RWPE2 (cell line): ENCODE data around the gene PLOD3.

ENCODE experiments used
- ATAC-seq: fragments of 200-7000 bp; cut with Tn5 transposase; 3 replicates; pipeline ENCODE4 v1.9.1; 2021; ENCODE audit warnings: low read depth
- DNase-seq: peaks from one replicate; pipeline ENCODE4 v3.0.0-alpha.2; 2020; ENCODE audit warnings: low spot score
- H3K27ac ChIP-seq: fragments of 450-650 bp; 2 replicates; pipeline ENCODE4 v1.5.1; 2017; ENCODE audit warnings: mild to moderate bottlenecking; ENCODE audit not compliant: poor library complexity, severe bottlenecking
- H3K27me3 ChIP-seq: fragments of 250-450 bp; sonication (Bioruptor Pico); 2 replicates; pipeline ENCODE4 v1.5.1; 2021; ENCODE audit warnings: mild to moderate bottlenecking, moderate library complexity; ENCODE audit not compliant: insufficient read depth, poor library complexity, severe bottlenecking
- H3K36me3 ChIP-seq: fragments of 250-450 bp; sonication (Bioruptor Pico); 2 replicates; pipeline ENCODE4 v1.5.1; 2020; ENCODE audit warnings: low read depth, mild to moderate bottlenecking, moderate library complexity
- H3K4me1 ChIP-seq: fragments of 250-450 bp; sonication (Bioruptor Pico); 2 replicates; pipeline ENCODE4 v1.5.1; 2021; ENCODE audit warnings: mild to moderate bottlenecking, moderate library complexity; ENCODE audit not compliant: insufficient read depth, poor library complexity, severe bottlenecking
- H3K4me3 ChIP-seq: fragments of 250-450 bp; sonication (Bioruptor Pico); 2 replicates; pipeline ENCODE4 v1.5.1; 2021; ENCODE audit warnings: mild to moderate bottlenecking, moderate library complexity; ENCODE audit not compliant: severe bottlenecking
- H3K9me3 ChIP-seq: fragments of 250-450 bp; sonication (Bioruptor Pico); 2 replicates; pipeline ENCODE4 v1.5.1; 2021; ENCODE audit warnings: mild to moderate bottlenecking, moderate library complexity; ENCODE audit not compliant: severe bottlenecking
- TF ChIP-seq, protein P1 (sequence below): fragments of 450-650 bp; IDR thresholded peaks from one replicate; pipeline ENCODE4 v1.5.1; 2017; ENCODE audit warnings: mild to moderate bottlenecking, moderate library complexity; ENCODE audit not compliant: poor library complexity, severe bottlenecking

The PLOD3 gene

DNA sequence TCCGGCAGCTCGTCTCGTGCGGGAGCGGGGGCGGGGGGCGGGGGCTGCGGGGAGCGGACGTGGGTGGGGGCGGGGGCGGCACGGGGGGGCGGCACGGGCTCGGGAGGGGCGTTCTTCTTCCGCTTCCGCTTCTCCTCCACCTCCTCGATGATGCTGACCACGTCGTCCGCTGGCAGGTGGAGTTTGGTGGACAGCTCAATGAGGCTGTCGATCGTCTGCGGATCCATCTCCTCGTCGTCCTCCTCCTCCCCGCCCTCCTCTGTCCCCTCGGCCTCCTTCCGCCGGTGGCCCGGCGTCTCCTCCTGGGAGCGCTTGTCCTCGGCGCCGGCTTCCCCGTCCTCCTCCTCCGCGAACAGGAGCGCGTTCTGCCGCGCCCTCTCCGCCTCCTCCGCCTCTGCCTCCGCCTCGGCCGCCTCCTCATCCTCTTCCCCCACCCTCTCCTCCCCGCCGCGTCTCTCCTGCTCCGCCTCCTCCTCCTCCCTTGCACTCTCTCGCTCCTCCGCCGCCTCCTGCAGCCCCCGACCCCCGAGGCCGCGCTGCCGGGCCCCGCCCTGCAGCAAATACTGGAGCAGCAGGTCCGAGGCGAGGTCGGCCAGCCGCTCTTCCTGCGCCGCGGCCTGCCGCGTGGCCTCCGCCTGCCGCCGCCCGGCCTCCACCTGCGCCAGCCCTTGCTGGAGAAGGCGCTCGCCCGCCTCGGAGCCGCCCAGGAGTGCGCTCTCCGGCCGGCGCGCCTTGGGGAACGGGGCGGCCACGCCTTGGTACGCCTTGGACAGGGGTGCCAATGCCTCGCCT is 53.9 kb downstream of the PLOD3 start:
- H3K9me3 ChIP-seq = no peaks in the 10 kb centered on the region
- H3K36me3 ChIP-seq = peaks cover 27% of the 10 kb centered on the region
- H3K27me3 ChIP-seq = peaks cover 25% of the 10 kb centered on the region
- ATAC-seq (peak; percentile 39), DNase-seq (no peak)
- H3K27ac ChIP-seq = peak overlapping the region; percentile 66
- TF ChIP-seq, protein P1, sequence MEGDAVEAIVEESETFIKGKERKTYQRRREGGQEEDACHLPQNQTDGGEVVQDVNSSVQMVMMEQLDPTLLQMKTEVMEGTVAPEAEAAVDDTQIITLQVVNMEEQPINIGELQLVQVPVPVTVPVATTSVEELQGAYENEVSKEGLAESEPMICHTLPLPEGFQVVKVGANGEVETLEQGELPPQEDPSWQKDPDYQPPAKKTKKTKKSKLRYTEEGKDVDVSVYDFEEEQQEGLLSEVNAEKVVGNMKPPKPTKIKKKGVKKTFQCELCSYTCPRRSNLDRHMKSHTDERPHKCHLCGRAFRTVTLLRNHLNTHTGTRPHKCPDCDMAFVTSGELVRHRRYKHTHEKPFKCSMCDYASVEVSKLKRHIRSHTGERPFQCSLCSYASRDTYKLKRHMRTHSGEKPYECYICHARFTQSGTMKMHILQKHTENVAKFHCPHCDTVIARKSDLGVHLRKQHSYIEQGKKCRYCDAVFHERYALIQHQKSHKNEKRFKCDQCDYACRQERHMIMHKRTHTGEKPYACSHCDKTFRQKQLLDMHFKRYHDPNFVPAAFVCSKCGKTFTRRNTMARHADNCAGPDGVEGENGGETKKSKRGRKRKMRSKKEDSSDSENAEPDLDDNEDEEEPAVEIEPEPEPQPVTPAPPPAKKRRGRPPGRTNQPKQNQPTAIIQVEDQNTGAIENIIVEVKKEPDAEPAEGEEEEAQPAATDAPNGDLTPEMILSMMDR = no peak
- peaks cover 14% of the 10 kb centered on the region for H3K4me1 ChIP-seq
- peak overlapping the region; percentile 43 for H3K4me3 ChIP-seq

DNA sequence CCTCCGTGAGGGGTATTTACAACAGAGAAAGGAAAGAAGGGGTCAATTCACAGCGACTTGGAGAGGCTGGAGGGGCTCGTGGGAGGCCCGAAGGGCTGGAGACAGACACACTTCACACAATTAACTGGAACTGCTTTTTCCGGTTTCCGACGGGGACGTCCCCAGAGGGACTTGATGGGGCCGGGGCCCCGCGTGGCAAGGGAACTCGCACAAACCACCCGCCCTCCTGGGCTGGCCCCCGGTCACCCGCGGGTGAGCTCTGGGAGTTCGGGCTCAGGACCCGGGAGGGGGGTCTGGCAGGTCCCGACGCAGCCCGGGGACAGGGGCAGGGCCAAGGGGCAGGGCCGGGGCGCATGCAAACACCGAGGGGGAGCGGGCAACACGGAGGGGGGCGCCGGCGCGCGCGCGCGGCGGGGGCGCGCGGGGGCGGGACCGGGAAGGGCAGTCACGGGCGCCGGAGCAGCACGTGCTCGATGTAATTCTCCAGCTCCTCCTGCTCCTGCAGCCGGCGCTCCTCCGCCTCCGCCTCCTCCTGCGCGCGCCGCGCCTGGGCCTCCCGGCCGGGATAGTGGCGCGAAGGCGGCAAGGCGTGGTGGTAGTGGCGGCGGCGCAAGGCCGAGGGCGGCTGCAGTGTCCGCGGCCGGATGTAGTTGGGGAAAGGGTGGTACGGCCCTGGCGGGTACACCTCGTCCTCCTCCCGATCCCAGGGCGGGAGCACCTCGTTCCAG is 54.7 kb downstream of the PLOD3 start:
- Histone ChIP-seq H3K27me3 (peaks cover 25% of the 10 kb centered on the region), H3K9me3 (no peaks in the 10 kb centered on the region), H3K27ac (peak overlapping the region; percentile 66), H3K4me3 (peak overlapping the region; percentile 43), H3K4me1 (peaks cover 11% of the 10 kb centered on the region), H3K36me3 (peaks cover 35% of the 10 kb centered on the region)
- TF ChIP-seq, protein P1 = no peak
- ATAC-seq (peak; percentile 35), DNase-seq (no peak)

- Histone ChIP-seq H3K4me1 (peaks cover 12% of the 10 kb centered on the region), H3K27ac (peak overlapping the region; percentile 66), H3K9me3 (no peaks in the 10 kb centered on the region), H3K27me3 (peaks cover 16% of the 10 kb centered on the region), H3K36me3 (peaks cover 43% of the 10 kb centered on the region), H3K4me3 (no peak overlapping the region)
- DNase-seq (no peak), ATAC-seq (no peak)
- TF ChIP-seq, protein P1 = no peak
These were observed 55.5 kb downstream of the PLOD3 start for GRCh38 chr7:101161692-101162471.

DNA sequence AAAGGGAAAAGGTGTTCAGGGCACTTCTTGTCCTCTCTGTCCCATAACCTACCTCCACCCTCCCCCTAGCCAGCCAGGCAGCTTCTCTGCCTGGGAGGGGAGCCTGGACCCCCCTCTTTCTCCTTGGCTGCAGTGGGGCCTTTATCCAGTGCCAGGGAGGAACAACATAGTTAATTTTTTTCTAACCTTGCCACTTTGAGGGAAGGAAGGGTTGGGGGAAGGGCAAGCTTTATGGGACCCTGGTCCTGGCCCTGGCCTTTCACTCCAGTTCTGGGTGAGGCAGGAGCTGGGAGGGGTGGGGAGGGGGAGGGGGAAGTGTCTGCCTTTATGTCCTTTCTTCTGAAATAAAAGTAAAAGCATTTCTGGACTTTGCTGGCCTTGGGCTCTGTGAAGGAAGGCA is 56.5 kb downstream of the PLOD3 start:
- Histone ChIP-seq H3K4me1 (peaks cover 20% of the 10 kb centered on the region), H3K27me3 (peaks cover 12% of the 10 kb centered on the region), H3K27ac (peak overlapping the region; percentile 43), H3K4me3 (no peak overlapping the region), H3K36me3 (peaks cover 53% of the 10 kb centered on the region), H3K9me3 (no peaks in the 10 kb centered on the region)
- ATAC-seq (no peak), DNase-seq (no peak)
- TF ChIP-seq, protein P1 = no peak
